PC-3 (cell line): ENCODE data around the gene XRCC6. TPM values are rescaled to one million over a fixed set of nuclear protein-coding genes. Genes with fewer than 3 reads are reported as not detected.

Experiments used
- ATAC-seq: fragments of 200-7000 bp; cut with Tn5 transposase; 2 replicates; pipeline ENCODE4 v1.9.1; 2020; ENCODE audit warnings: mild to moderate bottlenecking, moderate library complexity
- BruUV-seq: library from RNA; stranded (reverse); fragments of 400-500 nt; replicated peaks from 2 replicates; lab custom pipeline; 2021; lab: Mats Ljungman, UMichigan
- CTCF ChIA-PET: fragments of 300-600 bp; sonication (Branson Sonifier 250); formaldehyde crosslinking; loops from one replicate; lab custom pipeline; 2022; ENCODE audit warnings: antibody characterized with exemption; lab: Charles Lee
- POLR2A ChIA-PET: fragments of 300-600 bp; sonication (Branson Sonifier 250); formaldehyde crosslinking; loops from one replicate; lab custom pipeline; 2022; ENCODE audit warnings: antibody characterized with exemption; ENCODE audit not compliant: unreplicated experiment; lab: Charles Lee
- DNase-seq: peaks from one replicate; pipeline ENCODE4 v3.0.0-alpha.2; 2015
- H2AFZ ChIP-seq: fragments of 300-600 bp; sonication (generic); 2 replicates; pipeline ENCODE4 v1.6.0; 2016; ENCODE audit warnings: antibody characterized with exemption, low read length
- H3F3A ChIP-seq: fragments of 300-600 bp; sonication (generic); one replicate; pipeline ENCODE4 v1.6.0; 2017; ENCODE audit warnings: antibody characterized with exemption, low read length, control low read depth, mild to moderate bottlenecking; ENCODE audit not compliant: unreplicated experiment
- H3K27ac ChIP-seq: fragments of 300-600 bp; sonication (generic); 2 replicates; pipeline ENCODE4 v1.5.1; 2016; ENCODE audit warnings: mild to moderate bottlenecking, low read length
- H3K27me3 ChIP-seq: fragments of 300-600 bp; sonication (generic); 2 replicates; pipeline ENCODE4 v1.6.1; 2016; ENCODE audit warnings: low read length, mixed read lengths
- H3K36me3 ChIP-seq: fragments of 300-600 bp; sonication (generic); 2 replicates; pipeline ENCODE4 v1.6.1; 2016; ENCODE audit warnings: low read depth, mixed run types, low read length, mixed read lengths
- H3K4me1 ChIP-seq: fragments of 300-600 bp; sonication (generic); 2 replicates; pipeline ENCODE4 v1.5.1; 2016; ENCODE audit warnings: low read length; ENCODE audit not compliant: insufficient read depth
- H3K4me2 ChIP-seq: fragments of 300-600 bp; sonication (generic); 2 replicates; pipeline ENCODE4 v1.6.0; 2016; ENCODE audit warnings: low read length
- H3K4me3 ChIP-seq: fragments of 300-600 bp; sonication (generic); 2 replicates; pipeline ENCODE4 v1.5.1; 2016; ENCODE audit warnings: mild to moderate bottlenecking, low read length, mixed read lengths
- H3K79me2 ChIP-seq: fragments of 300-600 bp; sonication (generic); 2 replicates; pipeline ENCODE4 v1.6.1; 2017; ENCODE audit warnings: low read length, mixed read lengths
- H3K9ac ChIP-seq: fragments of 300-600 bp; sonication (generic); 2 replicates; pipeline ENCODE4 v1.6.0; 2016; ENCODE audit warnings: mild to moderate bottlenecking, low read length
- H3K9me2 ChIP-seq: fragments of 300-600 bp; sonication (generic); replicated peaks from 2 replicates; pipeline ENCODE4 v1.6.1; 2016; ENCODE audit warnings: mixed run types, low read length, mixed read lengths
- H3K9me3 ChIP-seq: fragments of 300-600 bp; sonication (generic); 2 replicates; pipeline ENCODE4 v1.6.1; 2016; ENCODE audit warnings: low read length, mixed read lengths
- H4K20me1 ChIP-seq: fragments of 300-600 bp; sonication (generic); 2 replicates; pipeline ENCODE4 v1.6.1; 2016; ENCODE audit warnings: low read length, mixed read lengths
- EZH2 ChIP-seq: fragments of 300-600 bp; sonication (generic); IDR thresholded peaks from one replicate; pipeline ENCODE4 v1.6.1; 2017; ENCODE audit warnings: antibody characterized with exemption, mild to moderate bottlenecking, low read length; ENCODE audit not compliant: unreplicated experiment
- EZH2phosphoT487 ChIP-seq: fragments of 300-600 bp; sonication (generic); IDR thresholded peaks from 2 replicates; pipeline ENCODE4 v1.6.1; 2018; ENCODE audit warnings: mild to moderate bottlenecking, antibody characterized with exemption, low read length, borderline replicate concordance
- intact Hi-C: fragments of 100-400 bp; cut with micrococcal nuclease; formaldehyde crosslinking; loops from 2 replicates; pipeline ENCODE4 v1.9.0; 2023
- total RNA-seq: library from RNA; depleted of rRNA; stranded (reverse); fragments of >200 nt; gene quantifications from 2 replicates; pipeline ENCODE4 v1.2.3, GENCODE V29; 2014
- TF ChIP-seq, protein P1 (sequence below): fragments of 300-600 bp; sonication (generic); conservative IDR thresholded peaks from 2 replicates; pipeline ENCODE4 v1.5.1; 2017; ENCODE audit warnings: antibody characterized with exemption, low read depth, mild to moderate bottlenecking, low read length

Gene XRCC6
- total RNA-seq, 1 experiment from 2014 or later, result 432 TPM

DNA sequence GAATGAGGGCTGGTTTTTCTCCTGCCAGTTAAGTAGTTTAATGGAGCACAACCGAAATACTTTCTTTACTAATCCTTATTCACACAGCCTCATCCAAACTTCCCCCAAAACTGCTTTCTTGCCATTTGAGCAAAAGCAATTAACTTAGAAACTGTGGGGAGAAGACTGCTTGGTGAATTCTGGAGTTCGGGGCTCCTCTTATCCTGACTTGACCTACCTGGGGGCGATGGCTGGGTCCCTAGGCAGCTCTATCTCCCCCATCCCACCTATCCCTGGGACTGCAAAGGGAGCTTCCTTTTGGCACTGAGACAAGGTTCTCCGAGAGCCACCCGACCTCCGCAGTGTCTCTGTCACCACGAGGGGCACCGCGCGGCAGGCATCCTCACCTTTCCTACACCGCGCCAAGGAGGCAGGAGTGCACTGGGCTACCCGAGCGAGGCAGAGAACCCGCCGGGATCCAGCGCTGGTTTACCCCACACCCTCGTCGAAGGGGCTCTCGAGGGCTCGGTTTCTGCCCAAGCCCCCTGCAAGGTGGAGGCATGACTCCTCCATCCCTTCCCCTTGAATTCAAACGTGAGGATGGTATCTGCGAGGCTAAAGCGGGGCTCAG is 1.0 kb upstream of the XRCC6 start:
- CTCF ChIA-PET, result no interaction called here
- H3K27me3 ChIP-seq, result no peaks in the 10 kb centered on the region
- peak; percentile 44 for ATAC-seq
- H3K79me2 ChIP-seq, result peaks cover 85% of the 10 kb centered on the region
- H3K36me3 ChIP-seq, result peaks cover 5% of the 10 kb centered on the region; the same call in 1 of the 2 replicates
- no peaks in the 10 kb centered on the region for H3K9me2 ChIP-seq
- H3K9me3 ChIP-seq, result no peaks in the 10 kb centered on the region
- BruUV-seq, result TSS peak; percentile 45
- peak overlapping the region; percentile 49; the same call in 1 of the 2 replicates for H2AFZ ChIP-seq
- peak overlapping the region; percentile 100 for H3K9ac ChIP-seq
- H4K20me1 ChIP-seq, result peaks cover 9% of the 10 kb centered on the region; the same call in 1 of the 2 replicates
- TF ChIP-seq, protein P1, sequence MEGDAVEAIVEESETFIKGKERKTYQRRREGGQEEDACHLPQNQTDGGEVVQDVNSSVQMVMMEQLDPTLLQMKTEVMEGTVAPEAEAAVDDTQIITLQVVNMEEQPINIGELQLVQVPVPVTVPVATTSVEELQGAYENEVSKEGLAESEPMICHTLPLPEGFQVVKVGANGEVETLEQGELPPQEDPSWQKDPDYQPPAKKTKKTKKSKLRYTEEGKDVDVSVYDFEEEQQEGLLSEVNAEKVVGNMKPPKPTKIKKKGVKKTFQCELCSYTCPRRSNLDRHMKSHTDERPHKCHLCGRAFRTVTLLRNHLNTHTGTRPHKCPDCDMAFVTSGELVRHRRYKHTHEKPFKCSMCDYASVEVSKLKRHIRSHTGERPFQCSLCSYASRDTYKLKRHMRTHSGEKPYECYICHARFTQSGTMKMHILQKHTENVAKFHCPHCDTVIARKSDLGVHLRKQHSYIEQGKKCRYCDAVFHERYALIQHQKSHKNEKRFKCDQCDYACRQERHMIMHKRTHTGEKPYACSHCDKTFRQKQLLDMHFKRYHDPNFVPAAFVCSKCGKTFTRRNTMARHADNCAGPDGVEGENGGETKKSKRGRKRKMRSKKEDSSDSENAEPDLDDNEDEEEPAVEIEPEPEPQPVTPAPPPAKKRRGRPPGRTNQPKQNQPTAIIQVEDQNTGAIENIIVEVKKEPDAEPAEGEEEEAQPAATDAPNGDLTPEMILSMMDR, result no peak
- TF ChIP-seq EZH2phosphoT487 (no peak), EZH2 (no peak)
- POLR2A ChIA-PET, result no interaction called here
- H3K4me1 ChIP-seq, result peaks cover 22% of the 10 kb centered on the region; the same call in 1 of the 2 replicates
- H3F3A ChIP-seq, result no peaks in the 10 kb centered on the region
- H3K27ac ChIP-seq, result peak overlapping the region; percentile 70
- DNase-seq, result peak; percentile 20
- peak overlapping the region; percentile 91 for H3K4me2 ChIP-seq
- H3K4me3 ChIP-seq, result peak overlapping the region; percentile 100
- intact Hi-C loops, result no loop called here

DNA sequence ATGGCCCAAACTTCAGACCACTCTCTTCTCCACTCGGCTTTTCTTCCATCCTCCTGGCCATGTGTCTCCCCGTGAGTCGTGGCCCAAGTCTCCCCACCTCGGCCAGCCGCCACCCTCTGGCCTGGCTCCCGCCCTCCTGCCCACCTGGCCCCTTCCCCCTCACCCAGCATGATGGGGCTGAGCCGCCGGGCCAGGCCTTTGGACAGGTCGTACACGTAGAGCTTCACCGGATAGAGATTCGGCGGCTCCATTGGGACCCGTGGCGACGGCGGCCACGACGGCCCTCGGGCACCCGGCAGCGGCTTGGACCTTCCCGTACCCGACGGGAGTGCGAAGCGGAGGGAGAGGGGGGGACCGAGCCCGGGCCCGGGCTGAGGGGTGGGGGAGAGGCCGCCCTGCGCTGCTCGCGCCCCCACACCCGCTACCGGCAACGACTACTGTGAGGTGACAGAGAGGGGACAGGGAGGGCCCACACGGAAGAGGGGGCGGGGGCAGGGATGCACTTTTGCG is 451 bp upstream of the XRCC6 start, which contains the start of gene DESI1:
DESI1 (minus strand) TSS at position 455 of the 510 bp plus-strand sequence; CDS start at position 251, 204 bp downstream.
- no peaks in the 10 kb centered on the region for H3K9me3 ChIP-seq
- peaks cover 87% of the 10 kb centered on the region for H3K79me2 ChIP-seq
- peak within 1 kb of the TSS; percentile 90 for H2AFZ ChIP-seq
- H3K9ac ChIP-seq, result peak within 1 kb of the TSS; percentile 100
- intact Hi-C loops, result no loop called here
- H3F3A ChIP-seq, result no peaks in the 10 kb centered on the region
- TF ChIP-seq EZH2 (no peak), EZH2phosphoT487 (no peak)
- TF ChIP-seq, protein P1, result no peak
- CTCF ChIA-PET, result interaction anchor here (0.6 kb wide), 1 partner anchor 240 kb away, joined by 3 read pairs; no protein-coding TSS in a partner anchor
- POLR2A ChIA-PET, result interaction anchor here (0.6 to 1.0 kb wide), 5 partner anchors 18 to 440 kb away, joined by 3 to 5 read pairs (median 4); partner anchors contain the start of gene PMM1
- H3K4me2 ChIP-seq, result peak within 1 kb of the TSS; percentile 91
- H3K9me2 ChIP-seq, result no peaks in the 10 kb centered on the region
- BruUV-seq, result no TSS peak
- peak within 1 kb of the TSS; percentile 100 for H3K4me3 ChIP-seq
- H3K4me1 ChIP-seq, result peaks cover 22% of the 10 kb centered on the region; the same call in 1 of the 2 replicates
- ATAC-seq (peak; percentile 36), DNase-seq (no peak)
- peaks cover 9% of the 10 kb centered on the region; the same call in 1 of the 2 replicates for H4K20me1 ChIP-seq
- peak within 1 kb of the TSS; percentile 94 for H3K27ac ChIP-seq
- H3K27me3 ChIP-seq, result no peaks in the 10 kb centered on the region
- peaks cover 5% of the 10 kb centered on the region; the same call in 1 of the 2 replicates for H3K36me3 ChIP-seq
